GM18526 (cell line): Measurements from ENCODE around the gene TIMP3.

Experiments
- POLR2A ChIP-seq: IDR thresholded peaks from 3 replicates; pipeline ENCODE4 v1.6.1; 2011; ENCODE audit not compliant: insufficient read length; ENCODE audit errors: extremely low read depth

The TIMP3 gene

DNA sequence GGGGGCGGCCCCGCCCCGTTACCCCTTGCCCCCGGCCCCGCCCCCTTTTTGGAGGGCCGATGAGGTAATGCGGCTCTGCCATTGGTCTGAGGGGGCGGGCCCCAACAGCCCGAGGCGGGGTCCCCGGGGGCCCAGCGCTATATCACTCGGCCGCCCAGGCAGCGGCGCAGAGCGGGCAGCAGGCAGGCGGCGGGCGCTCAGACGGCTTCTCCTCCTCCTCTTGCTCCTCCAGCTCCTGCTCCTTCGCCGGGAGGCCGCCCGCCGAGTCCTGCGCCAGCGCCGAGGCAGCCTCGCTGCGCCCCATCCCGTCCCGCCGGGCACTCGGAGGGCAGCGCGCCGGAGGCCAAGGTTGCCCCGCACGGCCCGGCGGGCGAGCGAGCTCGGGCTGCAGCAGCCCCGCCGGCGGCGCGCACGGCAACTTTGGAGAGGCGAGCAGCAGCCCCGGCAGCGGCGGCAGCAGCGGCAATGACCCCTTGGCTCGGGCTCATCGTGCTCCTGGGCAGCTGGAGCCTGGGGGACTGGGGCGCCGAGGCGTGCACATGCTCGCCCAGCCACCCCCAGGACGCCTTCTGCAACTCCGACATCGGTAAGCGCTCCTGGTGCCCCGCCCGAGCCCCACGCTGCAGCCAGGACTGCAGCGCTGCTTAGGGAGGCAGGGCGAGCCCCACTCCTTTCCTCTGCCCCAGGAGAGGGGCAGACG is at the start of gene TIMP3:
TIMP3 (plus strand) TSS at position 169 of the 700 bp plus-strand sequence; CDS start at position 466, 297 bp downstream.
- no peak for TF ChIP-seq POLR2A

DNA sequence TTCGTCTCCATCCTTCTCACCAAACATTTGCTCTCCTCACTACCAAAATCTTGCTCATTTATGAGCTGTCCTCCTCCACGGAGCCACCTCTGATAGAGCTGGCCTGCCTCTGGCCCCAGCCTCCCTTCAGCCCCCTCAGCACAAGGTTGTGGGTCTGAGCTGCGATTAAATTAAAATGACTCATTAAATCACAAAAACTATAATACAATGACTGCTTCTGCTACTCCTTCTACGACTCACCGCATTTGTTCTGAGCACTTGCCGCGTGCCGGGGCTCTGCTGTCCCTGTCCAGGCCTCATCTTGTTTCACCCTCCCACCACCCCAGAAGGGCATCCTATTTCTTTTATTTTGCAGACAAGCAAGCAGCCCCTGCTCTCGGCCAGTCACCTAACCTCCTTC is 49.2 kb upstream of the TIMP3 start:
- TF ChIP-seq POLR2A: no peak

DNA sequence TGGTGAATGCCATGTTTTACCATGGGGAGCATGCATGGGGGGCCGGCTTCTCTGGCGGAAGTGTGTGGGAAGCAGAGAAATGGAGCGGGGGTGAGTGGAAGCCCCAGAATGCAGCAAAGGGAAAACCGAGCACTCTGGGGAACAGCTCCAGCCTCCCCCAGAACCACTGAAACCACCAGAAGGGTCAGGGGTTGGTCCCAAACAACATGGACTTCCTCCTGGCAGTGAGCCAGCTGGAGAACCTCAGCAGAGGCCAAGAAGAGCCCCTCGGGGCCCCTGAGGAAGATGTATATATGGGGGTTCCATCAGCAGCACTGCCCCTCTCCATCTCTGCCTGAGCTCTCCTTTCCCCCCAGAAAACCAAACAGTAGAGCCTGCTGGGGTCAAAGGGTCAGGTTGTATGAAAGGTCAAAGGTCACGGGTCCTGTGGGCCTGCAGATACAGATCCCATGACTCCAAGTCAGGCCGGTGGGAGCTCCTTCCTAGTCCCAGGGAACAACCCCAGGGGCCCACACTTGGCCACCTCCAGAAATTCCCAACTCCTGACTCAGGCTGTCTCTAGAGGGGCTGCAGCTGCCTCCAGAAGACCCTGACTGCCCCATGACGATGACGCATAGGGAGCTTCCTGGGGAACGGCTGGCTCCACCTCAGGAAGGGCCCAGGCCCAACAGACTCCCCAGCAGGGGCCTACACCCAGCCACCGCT is 48.5 kb upstream of the TIMP3 start:
- no peak for TF ChIP-seq POLR2A

DNA sequence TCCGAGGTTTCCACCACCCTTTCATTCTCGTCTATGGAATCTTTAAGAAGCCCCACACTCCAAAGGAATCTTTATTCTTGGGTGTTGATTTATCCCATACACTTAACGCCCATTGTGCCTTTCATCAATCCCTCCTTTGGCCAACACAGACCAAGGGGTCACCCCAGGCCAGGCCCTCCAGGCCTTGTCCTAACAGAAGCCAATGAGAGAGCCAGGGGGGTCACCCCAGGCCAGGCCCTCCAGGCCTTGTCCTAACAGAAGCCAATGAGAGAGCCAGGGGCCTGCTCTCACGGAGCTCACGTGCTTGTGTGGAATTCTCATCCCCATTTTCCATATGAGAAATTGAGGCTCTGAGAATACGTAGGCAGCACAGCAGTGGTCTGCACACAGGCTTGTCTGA is 47.9 kb upstream of the TIMP3 start:
- no peak for TF ChIP-seq POLR2A

DNA sequence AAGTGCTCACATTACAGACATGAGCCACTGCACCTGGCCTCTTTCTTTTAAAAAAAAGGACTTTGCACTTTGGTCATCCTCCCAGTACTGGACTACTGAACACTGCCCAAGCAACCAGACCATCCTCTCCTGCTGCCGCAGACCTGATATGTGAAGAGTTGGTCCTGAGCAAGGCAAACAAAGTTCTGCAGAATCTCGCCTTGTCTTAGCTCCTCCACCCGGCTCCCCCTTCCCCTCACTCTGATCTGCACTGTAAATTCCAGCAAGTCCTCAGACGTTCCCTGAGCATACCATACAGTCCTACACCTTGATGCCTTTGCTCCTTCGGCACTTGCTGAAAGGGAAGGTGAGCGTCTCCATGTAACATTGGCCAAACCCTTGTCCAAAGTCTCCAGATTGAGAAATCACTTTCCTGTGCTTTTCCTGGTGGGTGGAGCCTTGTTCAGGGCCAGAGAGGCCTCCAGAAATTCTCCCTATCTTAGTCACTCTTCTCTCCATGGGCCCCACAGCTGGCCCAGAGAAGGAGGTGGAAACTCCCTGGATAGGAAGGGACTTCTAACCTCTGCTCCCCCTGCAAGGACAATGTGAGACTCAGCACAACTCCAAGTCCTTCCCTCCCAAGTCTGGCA is 47.0 kb upstream of the TIMP3 start:
- TF ChIP-seq POLR2A: no peak

DNA sequence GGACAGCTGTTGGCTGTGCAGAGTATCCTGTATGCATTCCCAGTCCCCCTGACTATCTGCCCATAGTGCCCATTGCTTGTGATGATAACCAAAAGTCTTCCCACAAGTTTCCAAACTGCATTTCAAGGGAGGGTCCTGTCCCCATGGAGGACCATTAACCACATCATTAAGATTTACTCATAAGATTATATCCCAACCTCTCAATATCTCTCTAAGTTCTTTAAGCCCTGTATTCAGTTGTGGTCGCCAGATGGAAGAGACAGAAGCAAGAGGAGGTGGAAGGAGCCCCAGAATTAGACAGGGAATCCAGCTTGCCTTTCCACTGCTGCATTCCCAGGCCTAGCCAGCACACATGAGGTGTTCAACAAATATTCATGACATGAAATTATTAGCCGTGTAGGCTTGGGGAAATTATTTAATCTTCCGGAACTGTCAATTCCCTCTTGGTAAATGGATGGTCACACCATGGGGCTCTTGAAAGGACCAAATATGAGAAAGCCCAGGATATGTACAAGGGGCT is 42.6 kb upstream of the TIMP3 start:
- TF ChIP-seq POLR2A: no peak

DNA sequence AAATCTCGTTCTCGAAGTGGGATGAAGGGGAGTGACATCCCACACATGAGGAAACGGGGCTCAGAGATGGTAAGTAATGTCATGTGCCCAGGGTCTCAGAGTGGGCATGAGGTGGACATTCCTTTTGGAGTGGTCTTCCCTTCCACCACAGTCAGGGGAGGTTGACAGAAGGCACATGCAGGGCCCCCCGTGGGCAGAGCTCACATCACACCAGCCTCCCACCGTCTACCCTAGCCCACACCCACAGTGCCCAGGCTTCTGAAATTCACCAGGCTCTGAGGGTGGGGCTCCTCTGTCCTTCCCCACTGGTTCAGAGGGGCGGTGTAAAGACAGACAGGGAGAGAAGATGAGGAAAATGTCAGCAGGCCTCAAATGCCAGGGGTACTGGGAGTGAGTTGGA is 41.1 kb upstream of the TIMP3 start:
- TF ChIP-seq POLR2A: no peak

DNA sequence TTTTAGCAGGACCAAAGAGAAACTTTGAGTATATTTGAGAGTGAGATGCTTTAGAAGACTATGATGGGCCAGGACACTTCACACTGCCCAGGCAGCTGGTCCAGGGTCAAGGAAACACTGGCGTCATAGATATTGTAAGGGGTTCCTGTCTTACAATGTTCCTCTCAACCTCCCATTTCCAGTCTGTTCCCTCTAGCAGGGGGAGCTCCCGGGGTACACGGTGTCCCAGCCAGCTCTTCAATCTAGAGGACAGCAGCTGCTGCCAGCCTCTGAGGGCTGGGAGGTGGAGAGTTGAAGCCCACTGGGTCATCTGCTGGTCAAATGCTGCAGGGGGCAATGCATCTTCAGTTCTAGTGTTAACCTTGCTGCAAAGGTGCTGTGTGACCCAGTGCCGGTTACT is 40.7 kb upstream of the TIMP3 start:
- no peak for TF ChIP-seq POLR2A

DNA sequence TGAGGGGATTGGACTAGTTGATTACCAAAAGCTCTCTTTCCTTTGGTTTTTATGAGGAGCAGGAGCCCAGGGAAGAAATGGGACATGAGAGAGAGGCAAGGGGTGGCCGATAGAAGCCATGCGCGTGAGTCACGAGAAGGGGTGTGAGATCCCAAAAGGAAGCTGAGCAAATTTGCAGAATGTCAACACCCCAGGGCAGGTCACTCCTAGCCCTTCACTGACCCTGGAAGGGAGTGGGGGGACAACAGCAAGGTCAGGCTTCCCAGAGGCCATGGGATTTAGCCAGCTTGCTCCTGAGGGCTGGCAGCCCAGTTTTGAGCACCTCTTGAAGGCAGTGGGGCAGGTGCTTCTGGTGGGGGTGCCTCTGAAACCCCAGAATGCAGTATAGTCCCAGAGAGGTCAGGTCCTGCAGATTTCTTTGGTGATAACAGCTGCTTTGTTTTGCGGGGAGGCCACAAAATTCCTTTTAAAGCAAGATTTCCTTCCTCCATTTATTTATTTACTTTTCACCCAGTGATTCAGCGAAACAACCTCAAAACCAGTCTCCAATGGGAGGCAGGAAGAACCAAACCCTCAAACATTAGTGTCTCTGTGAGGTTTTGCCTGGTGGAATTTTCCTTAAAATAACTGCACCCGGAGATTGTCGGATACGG is 40.1 kb upstream of the TIMP3 start:
- no peak for TF ChIP-seq POLR2A

DNA sequence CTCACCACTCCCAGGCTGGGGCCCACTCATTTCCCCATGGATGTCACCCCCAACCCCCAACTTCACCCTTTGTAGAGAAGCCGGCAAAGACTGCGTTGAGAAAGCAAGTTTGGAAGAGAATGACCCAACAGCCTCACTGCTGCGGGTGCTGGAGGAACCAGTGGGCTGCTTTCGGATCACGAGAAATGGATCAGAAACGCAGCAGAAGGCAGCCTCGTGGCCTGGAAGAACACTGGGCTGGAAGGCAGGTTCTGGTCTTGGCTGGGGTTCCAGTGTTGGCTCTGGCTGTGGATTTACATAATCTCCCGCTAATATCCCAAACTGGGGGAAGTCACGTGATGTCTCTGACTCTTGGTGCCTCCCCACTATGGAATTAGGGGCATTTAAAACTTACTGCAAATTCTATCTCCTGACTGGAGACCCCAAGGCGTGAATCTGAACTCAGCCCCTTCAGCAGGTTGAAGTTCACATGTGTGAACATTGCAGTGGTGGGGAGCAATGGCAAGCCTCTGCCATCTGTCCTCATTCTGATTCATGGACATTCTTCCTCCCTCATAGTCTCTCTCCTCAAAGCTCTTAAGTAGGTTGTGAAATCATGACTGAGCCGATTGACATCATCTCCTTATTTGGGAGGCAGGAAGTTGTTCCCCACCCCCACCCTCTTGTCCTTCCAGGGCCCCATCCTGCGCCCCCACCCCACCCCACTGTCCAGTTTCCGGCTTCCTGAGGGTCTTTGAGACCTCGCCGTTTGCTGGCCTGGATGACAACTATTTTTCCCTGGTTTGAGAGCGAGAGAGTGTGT is 37.0 kb upstream of the TIMP3 start:
- no peak for TF ChIP-seq POLR2A

DNA sequence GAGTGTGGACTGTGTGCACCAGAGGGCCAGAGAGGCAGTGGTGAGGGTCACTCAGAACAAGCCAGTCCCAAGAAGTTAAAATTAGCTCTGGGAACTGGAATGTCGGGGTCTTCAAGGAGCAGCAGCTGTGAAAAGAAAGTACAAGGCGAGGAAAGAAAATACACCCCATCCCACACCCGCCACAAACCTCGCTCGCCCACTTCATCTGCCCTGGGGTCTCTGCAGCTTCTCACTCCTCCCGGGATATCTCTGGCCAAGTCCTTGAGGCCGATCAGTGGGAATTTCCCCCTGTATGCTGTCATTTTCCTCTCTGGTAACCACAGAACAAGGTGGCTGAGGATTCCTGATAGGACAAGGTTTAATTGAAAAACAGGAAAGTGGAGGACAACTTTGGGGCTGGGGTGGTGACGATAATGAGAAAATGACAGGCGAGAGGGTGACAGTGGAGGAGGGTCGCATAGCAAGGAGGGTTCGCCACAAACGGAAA is 36.3 kb upstream of the TIMP3 start:
- no peak for TF ChIP-seq POLR2A

DNA sequence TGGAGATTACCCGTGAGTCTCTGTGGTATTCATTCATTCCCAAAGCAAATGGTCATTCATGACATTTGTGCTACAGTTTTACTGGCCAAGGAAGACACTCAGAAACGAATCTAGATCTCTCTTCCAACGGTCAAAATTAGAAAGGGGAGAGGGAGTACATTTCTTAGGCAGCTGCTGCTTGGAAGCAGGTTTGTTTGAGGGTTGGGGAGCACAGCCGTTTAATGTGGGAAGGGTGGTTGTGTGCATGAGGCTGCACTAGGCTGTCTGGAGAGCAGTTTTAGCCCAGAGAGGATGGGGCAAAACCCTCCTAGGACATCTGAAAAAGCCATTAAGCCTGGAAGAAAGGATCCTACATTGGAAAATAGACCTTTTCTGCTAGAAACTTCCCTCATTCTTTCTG is 29.7 kb upstream of the TIMP3 start:
- TF ChIP-seq POLR2A: no peak

DNA sequence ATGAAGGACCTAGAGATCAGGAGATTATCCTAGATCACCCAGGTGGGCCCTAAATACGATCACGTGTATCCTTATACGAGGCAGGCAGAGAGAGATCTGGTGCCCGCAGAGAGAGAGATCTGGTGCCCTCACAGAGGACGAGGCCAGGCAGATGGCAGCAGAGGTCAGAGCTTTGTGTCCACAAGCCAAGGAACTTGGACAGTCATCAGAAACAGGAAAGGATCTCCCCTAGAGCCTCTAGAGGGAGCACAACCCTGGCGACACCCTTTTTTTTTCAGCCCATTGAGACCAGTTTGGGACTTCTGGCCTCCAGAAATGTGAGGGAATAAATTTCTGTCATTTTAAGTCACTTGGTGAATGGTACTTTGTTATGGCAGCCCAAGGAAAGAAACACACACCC is 25.5 kb upstream of the TIMP3 start:
- TF ChIP-seq POLR2A: no peak

DNA sequence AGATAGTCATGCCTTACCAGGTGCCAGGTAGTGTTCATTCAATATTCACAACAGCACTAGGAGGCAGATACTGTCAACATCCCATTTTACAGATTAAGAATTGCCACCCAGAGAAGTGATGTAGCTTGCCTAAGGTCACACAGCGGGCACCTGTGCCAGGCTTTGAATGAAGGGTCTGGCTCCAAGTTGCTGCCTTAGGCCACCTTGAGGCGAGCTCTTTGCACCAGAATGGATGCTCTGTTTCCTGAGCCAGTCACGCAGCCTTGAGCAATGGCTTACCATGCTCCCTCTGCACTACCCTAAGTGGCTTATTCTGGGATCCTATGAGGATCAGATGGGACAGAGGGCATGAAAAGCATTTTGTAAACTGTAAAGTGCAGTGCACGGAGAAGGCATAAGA is 25.1 kb upstream of the TIMP3 start:
- no peak for TF ChIP-seq POLR2A

DNA sequence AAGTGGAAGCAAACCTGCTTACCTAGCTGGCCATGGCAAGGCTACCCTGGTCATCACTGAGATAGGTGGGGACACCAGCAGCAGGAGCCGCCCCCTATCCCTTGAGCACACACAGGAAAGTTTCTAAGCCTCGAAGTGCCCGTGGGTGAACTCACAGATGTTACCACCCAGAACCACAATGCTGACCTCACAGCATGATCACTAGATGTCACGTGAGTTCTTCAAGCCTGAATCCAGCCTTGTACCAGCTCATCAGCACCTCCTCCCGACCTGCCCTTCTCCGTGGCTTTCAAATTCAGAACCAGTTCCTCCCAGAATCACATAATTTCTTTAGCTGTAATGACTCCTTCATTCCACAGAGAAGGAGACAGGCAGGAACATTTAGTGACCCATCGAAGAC is 24.7 kb upstream of the TIMP3 start:
- no peak for TF ChIP-seq POLR2A
